Ecto neural progenitor cell (in vitro differentiated cells): ENCODE data around the gene DEFB124.
A peak's percentile ranks its signal among the peaks of the same experiment; 100 is the strongest.
"Not testable (repeated sequence)": the region's sequence is repeated elsewhere in the genome, so short reads cannot be mapped to it uniquely, and the experiment has no call there.

Experiments
- DNase-seq: peaks from one replicate; pipeline ENCODE4 v3.0.0-alpha.2; 2018; ENCODE audit warnings: low spot score

The DEFB124 gene

DNA sequence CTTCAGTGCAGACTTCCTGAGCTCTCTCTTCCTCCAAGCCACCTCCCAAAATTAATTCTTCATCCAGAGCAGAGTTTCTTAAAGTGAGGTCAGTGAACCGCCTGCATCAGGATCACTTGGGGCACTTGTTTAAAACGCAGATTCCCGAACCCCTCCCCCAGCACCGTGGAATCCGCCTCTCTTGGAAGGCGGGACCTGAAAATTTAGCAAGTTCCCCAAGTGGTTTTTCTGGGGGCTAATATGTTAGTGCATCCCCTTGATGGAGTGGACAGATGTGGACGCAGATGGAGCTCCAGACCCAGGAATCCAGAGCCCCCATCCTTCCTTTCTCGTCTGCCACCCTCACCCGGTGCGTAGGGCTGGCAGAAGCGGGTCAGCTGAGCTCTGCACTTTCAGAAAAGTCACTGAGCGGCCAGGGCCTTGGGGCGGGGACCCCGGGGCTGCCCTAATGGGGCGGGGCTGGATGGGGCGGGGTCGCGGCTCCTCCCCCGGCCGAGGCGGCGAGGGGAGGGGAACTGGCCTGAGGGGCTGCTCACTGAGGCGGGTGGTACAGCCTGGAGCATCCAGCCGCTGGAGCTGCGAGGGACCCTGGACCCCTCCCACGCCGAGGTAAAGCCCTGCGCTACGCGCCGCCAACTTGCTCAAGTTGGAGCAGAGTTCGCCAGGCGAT is at the start of gene DEFB124, which contains the start of gene REM1:
DEFB124 (minus strand) TSS at position 370 of the 670 bp plus-strand sequence. CDS start 2,114 bp downstream, outside the sequence.
REM1 (plus strand) TSS at position 531 of the 670 bp plus-strand sequence. CDS start 1,158 bp downstream, outside the sequence.
- DNase-seq: peak; percentile 79

- DNase-seq: no peak
These were observed 48.7 kb upstream of the DEFB124 start for GRCh38 chr20:31523361-31524283.

DNA sequence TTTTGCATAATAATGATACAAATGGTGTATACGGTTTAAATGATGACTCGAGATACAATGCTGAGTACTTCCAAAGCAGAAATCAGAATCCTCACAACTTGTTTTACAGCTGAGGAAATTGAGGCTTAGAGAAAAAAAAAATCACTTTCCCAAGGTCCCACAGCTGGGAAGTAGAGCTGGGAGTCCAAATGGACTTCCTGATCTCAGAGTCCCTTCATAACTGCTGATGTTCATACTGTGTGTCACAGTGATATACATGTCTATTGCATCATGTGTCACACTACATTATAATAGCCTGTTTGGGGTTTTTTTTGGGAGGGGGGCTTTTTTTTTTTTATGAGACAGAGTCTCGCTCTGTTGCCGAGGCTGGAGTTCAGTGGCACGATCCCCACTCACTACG is 47.8 kb upstream of the DEFB124 start:
- no peak for DNase-seq

- not testable (repeated sequence) for DNase-seq
These were observed 46.3 kb upstream of the DEFB124 start for GRCh38 chr20:31521267-31521666.

DNA sequence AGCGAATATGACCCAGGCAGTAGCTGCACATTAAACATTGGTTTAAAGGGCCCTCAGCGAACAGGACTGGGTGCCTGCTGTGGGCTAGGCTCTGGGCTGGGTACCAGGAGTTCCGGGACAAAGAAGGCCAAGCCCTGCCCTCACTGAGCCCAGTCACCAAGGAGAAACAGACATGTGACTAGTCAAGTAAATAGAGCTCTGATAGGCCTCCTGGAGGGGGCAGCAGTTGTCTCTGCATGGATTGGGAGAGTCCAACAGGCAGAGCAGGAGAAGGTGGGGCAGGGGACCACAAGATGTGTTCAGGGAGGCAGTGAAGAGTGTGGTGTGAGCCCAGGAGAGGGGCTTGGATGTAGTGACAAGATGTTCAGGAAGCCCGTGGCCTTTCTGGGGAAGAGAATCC is 42.4 kb upstream of the DEFB124 start:
- DNase-seq: peak; percentile 54

GRCh38 chr20:31516651-31517050 is 41.7 kb upstream of the DEFB124 start:
- DNase-seq: no peak

DNA sequence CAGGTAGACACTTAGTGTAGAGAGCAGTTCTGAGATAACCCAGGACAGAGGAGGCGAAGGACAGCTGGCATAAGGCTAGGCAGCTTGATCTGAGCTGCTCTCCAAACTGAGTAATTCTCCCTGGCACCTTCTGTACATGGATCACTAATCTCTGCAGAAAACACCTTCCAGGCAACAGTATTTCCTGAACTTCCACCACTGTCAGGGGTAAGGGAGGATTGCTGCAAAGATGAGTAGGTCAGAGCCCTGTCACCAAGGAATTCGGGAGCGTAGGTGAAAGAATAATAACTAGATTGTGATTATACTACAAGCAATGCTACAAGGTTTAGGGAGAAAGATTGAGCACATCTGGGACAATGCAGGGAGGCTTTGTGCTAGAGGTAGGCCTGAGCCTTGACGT is 41.2 kb upstream of the DEFB124 start:
- no peak for DNase-seq

DNA sequence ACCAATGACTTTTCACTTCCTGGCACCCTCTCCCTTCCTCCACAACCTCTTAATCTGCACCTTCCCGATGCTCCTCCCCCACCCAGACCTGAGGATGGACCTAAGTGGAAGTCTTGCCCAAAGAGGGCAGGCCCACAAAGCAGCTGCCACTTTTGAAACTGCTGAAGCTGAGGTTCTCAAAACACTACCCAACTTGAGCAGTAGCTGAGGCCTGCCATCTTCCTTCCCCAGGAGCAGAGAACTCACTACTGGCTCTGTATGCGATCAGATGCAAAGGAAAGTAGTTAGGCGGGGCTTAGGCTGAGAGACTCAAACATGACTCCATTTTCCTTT is 40.8 kb upstream of the DEFB124 start:
- DNase-seq: no peak

GRCh38 chr20:31515072-31515774 is 40.3 kb upstream of the DEFB124 start:
- no peak for DNase-seq

GRCh38 chr20:31514154-31515071 is 39.5 kb upstream of the DEFB124 start, which contains the start of gene HM13:
HM13 (plus strand) TSS chr20:31514442; CDS start chr20:31514552, 110 bp downstream.
- peak; percentile 96 for DNase-seq

- no peak for DNase-seq
These were observed 33.8 kb upstream of the DEFB124 start for GRCh38 chr20:31508517-31509244.

DNA sequence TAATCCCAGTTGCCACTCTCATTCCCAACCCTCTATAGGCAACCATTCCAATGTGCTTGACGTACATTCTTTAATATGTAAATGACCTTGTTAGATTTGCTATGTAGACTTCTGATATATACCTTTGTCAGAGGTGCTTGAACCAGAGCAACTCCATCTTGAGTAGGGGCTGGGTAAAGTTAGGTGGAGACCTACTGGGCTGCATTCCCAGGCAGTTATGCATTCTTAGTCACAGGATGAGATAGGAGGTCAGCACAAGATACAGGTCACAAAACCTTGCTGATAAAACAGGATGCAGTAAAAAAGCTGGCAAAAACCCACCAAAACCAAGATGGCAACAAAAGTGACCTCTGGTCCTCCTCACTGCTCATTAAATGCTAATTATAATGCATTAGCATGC is 31.0 kb upstream of the DEFB124 start:
- no peak for DNase-seq

DNA sequence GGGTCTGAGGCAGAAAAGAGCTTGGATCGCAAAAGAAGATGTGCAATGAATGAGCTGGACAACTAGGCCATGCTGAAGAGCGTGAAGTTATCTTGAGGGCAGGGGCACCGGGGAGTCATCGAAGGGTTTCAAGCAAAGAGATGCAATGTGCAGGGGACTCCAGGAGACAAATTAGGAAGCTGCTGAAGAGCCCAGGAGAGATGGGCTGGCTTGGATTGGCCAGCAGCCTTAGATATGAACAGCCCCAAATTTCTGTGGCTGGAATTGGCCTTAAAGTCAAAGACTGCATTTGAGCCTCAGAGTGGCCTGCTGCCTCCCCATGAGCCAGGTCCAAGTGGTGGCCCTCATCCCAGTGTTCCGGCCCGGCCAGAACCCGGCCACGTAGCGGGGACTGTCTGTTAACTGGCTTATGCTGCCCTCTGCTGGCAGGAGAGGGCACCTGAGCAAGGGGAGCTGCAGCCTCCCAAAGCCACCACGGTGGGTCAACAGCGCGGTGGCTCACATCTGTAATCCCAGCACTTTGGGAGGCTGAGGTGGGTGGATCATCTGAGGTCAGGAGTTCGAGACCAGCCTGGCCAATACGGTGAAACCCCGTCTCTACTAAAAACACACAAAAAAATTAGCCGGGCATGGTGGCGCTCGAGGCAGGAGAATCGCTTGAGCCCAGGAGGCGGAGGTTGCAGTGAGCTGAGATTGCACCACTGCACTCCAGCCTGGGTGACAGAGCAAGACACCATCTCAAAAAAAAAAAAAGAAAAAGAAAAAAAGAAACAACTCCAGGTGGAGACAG is 28.2 kb upstream of the DEFB124 start:
- DNase-seq: peak; percentile 86

- DNase-seq: no peak
These were observed 25.6 kb upstream of the DEFB124 start for GRCh38 chr20:31500527-31500926.

DNA sequence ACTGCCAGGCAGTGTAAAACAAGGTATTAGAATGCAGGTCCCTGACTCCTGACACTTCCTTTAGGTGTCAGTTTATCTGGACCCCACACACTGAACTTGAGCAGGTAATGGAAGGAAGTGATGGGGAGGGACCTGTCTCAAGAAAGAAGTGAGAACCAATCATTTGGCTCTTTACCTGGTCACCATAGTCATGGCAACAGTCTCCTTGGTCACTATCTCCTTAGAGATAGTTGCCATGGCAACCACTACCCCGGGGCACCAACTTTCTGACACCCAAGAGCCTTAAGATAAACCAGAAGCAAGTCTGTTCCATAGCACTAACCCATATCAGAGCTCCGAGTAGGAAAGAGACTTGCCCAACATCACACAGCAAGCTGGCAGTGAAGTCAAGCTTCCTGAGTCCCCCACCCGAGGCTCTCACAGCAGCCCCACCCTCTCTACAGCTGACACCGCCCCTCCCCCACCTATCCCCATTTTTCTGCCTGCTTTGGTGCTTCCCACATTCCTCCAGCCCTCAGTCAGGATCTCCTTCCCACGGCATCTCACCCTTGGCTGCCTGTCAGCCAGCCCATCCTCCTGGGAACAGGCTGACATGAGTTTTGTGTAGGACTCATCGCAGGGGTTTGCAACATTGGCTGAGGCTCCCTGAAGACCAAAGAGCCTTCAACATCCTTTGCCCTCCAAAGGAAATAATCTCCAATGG is 23.1 kb upstream of the DEFB124 start:
- DNase-seq: no peak

DNA sequence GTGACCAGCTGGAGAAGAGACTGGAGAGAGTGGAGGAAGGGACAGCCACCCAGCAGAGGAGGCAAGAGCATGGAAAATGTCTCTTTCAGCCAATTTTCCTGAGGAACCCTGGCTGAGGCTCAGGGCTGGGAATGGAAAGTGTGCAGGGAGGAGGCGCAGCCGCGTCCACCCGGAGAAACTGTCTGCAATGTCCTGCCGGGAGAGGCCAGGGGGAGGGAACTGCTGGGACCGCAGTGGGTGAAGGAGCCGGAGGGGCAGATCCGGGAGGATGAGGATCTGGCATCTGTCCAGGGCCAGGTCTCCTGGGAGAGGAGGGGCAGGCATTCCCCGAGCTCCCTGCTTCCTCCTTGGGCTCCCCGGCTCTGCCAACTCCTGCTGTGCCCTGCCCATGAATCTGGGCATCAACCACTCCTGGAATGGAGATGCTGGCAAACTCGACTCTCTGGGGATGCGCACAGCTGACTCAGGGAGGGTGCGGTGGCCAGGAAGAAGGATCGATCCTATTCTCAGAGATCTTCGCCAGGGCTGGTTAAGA is 21.9 kb upstream of the DEFB124 start:
- DNase-seq: no peak

DNA sequence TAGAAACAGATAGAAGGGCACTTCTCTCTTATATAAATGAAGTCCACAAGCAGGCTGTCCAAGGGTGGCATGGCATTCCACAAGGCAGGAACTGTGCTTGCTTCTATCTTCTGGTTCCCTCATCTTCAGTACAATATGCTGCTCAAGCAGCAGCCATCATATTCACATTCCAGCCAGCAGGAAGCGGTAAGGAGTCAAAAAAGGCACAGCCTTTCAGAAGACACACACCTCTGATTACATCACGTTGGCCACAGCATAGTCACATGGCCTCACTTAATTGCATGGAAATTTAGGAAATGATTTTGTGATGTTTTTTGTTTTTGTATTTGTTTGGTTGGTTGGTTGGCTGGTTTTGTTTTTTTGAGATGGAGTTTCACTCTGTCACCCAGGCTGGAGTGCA is 19.2 kb upstream of the DEFB124 start:
- no peak for DNase-seq

- DNase-seq: no peak
These were observed 15.8 kb upstream of the DEFB124 start for GRCh38 chr20:31490752-31491151.

DNA sequence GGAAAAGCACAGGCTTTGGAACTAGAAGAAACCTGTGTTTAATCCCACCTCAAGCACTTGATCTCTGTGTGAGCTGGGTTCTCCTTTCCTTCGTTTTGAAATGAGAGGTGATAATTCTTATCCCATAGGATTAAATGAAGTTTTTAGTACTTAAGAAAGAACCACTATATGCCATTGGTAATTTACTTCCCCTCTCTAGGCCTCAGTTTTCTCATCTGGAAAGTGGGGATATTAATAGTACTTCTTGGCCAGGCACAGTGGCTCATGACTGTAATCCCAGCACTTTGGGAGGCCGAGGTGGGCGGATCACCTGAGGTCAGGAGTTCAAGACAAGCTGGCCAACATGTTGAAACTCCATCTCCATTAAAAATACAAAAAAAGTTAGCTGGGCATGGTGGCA is 14.2 kb upstream of the DEFB124 start:
- no peak for DNase-seq
